Activated CD4-positive, CD25-positive, alpha-beta regulatory T cell (primary cell): ENCODE data around the gene VPS18.
A peak's percentile ranks its signal among the peaks of the same experiment; 100 is the strongest.

Source experiments
- DNase-seq, 4 experiments: peaks; one replicate each; lab custom pipeline; 2025; lab: John Stamatoyannopoulos, UW

The VPS18 gene

GRCh38 chr15:40871749-40872617 lies 22.3 kb upstream of the VPS18 start:
- DNase-seq: no peak

- DNase-seq: no peak
These were observed 21.2 kb upstream of the VPS18 start for GRCh38 chr15:40872791-40873693.

- peak in 2 of 4 experiments; percentile 13 to 19 for DNase-seq
These were observed 20.3 kb upstream of the VPS18 start, which contains the start of gene RHOV for GRCh38 chr15:40873694-40874561. RHOV (minus strand) TSS chr15:40874234; CDS start chr15:40874139, 95 bp downstream.

GRCh38 chr15:40875991-40876730 lies 18.1 kb upstream of the VPS18 start:
- no peak for DNase-seq

GRCh38 chr15:40877694-40878093 lies 16.6 kb upstream of the VPS18 start:
- no peak for DNase-seq

- no peak for DNase-seq
These were observed 15.5 kb upstream of the VPS18 start for GRCh38 chr15:40878785-40879184.

- DNase-seq: no peak
These were observed 14.6 kb upstream of the VPS18 start for GRCh38 chr15:40879609-40880008.

GRCh38 chr15:40881351-40881750 lies 12.9 kb upstream of the VPS18 start:
- no peak for DNase-seq

GRCh38 chr15:40886586-40886985 lies 7.7 kb upstream of the VPS18 start:
- no peak for DNase-seq

GRCh38 chr15:40889112-40889511 lies 5.1 kb upstream of the VPS18 start:
- DNase-seq: no peak

- DNase-seq: no peak
These were observed 3.1 kb upstream of the VPS18 start for GRCh38 chr15:40891138-40891537.

- no peak for DNase-seq
These were observed 2.3 kb upstream of the VPS18 start for GRCh38 chr15:40891810-40892446.

- DNase-seq: no peak
These were observed 1.7 kb upstream of the VPS18 start for GRCh38 chr15:40892447-40893012.

GRCh38 chr15:40893019-40893670 lies 1.1 kb upstream of the VPS18 start:
- no peak for DNase-seq

GRCh38 chr15:40894681-40895448 lies 615 bp downstream of the VPS18 start:
- DNase-seq: peak in 3 of 4 experiments; percentile 20 to 38 (median 24)

- no peak for DNase-seq
These were observed 5.4 kb downstream of the VPS18 start for GRCh38 chr15:40899536-40900207.

GRCh38 chr15:40900256-40901052 lies 6.2 kb downstream of the VPS18 start:
- DNase-seq: no peak
